Epithelial cell of proximal tubule (primary cell): Measurements from ENCODE around the gene HMG20A. TPM values are rescaled to one million over a fixed set of nuclear protein-coding genes. Genes with fewer than 3 reads are reported as not detected.

Experiments
- DNase-seq: peaks from one replicate; pipeline ENCODE4 v3.0.0-alpha.2; 2011; ENCODE audit warnings: low read depth
- H3K4me3 ChIP-seq: 2 replicates; pipeline ENCODE4 v1.5.1; 2011; ENCODE audit warnings: low read depth, mild to moderate bottlenecking, low read length
- CTCF ChIP-seq: conservative IDR thresholded peaks from 2 replicates; pipeline ENCODE4 v1.5.1; 2012; ENCODE audit warnings: low read depth, mild to moderate bottlenecking, low read length
- total RNA-seq: library from RNA; depleted of rRNA; stranded (reverse); fragments of >200 nt; gene quantifications from 2 replicates; pipeline ENCODE4 v1.2.3, GENCODE V29; 2015

The HMG20A gene
- total RNA-seq, 1 donor from 2014 or later, result 22.5 TPM

- H3K4me3 ChIP-seq, result no peak overlapping the region
- no peak for DNase-seq
- no peak for TF ChIP-seq CTCF
Measured at GRCh38 chr15:77506311-77507142, 85.8 kb downstream of the HMG20A start.

GRCh38 chr15:77507143-77507897 is 86.6 kb downstream of the HMG20A start:
- TF ChIP-seq CTCF, result no peak
- no peak for DNase-seq
- H3K4me3 ChIP-seq, result no peak overlapping the region

- H3K4me3 ChIP-seq, result no peak overlapping the region
- no peak for DNase-seq
- TF ChIP-seq CTCF, result no peak
Measured at GRCh38 chr15:77507911-77508310, 87.2 kb downstream of the HMG20A start.

GRCh38 chr15:77508541-77509243 is 88.0 kb downstream of the HMG20A start:
- no peak overlapping the region for H3K4me3 ChIP-seq
- TF ChIP-seq CTCF, result no peak
- no peak for DNase-seq

GRCh38 chr15:77510066-77511057 is 89.7 kb downstream of the HMG20A start:
- no peak for TF ChIP-seq CTCF
- H3K4me3 ChIP-seq, result no peak overlapping the region
- DNase-seq, result no peak

- no peak for TF ChIP-seq CTCF
- DNase-seq, result no peak
- no peak overlapping the region for H3K4me3 ChIP-seq
Measured at GRCh38 chr15:77511869-77512268, 91.2 kb downstream of the HMG20A start.
